Fibroblast of upper back skin (primary cell): ENCODE measurements around the gene SSX4B.
"Not testable (repeated sequence)": the region's sequence is repeated elsewhere in the genome, so short reads cannot be mapped to it uniquely, and the experiment has no call there.

Experiments
- DNase-seq: peaks from one replicate; pipeline ENCODE4 v3.0.0-alpha.2; 2013

Gene SSX4B

DNA sequence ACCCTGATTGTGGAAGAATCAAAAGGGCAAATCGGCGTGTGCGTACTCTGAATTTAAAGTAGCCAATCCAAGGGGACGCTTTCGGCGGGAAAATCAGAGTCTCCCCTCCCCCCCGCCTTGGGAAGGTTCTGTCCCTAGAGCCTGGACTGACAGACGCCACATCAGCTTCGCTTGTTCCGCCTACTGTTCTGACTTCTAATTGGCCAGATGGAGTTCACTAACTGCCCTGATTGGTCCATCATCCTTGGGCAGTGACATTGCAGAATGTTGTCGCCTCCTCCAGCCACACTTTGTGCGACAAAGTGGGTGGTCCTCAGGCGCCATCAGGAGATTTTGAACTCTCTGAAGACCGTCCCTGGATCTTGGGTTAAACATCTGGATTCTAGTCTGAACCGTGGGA, at the start of gene SSX4B:
Gene SSX4B, minus strand, starts transcription at position 101 of the 400 bp plus-strand sequence. CDS start 588 bp downstream, outside the sequence.
- not testable (repeated sequence) for DNase-seq

- DNase-seq: no peak
Observed at GRCh38 chrX:48460606-48461005, 48.8 kb upstream of the SSX4B start.

DNA sequence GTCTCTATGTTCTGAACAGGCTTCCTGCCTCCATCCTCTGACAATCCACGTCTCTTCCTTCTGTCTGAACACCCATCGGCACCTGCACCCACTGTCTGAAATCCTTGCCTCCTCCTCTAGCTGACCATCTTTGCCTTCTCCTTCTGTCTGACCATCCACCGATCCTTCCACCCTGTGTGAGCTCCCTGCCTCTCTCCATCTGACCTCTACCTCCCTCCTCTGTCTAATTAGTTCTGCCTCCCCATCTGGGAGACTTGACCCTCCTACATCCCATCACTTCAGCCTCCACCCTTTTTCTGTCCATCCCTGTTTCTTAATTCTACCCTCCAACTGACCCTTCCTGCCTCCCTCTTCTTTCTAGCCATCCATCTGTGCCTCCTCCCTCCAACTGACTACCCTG, 48.3 kb upstream of the SSX4B start:
- DNase-seq: no peak

GRCh38 chrX:48459483-48459882, 47.7 kb upstream of the SSX4B start:
- DNase-seq: no peak

GRCh38 chrX:48458711-48459110, 47.0 kb upstream of the SSX4B start:
- no peak for DNase-seq

DNA sequence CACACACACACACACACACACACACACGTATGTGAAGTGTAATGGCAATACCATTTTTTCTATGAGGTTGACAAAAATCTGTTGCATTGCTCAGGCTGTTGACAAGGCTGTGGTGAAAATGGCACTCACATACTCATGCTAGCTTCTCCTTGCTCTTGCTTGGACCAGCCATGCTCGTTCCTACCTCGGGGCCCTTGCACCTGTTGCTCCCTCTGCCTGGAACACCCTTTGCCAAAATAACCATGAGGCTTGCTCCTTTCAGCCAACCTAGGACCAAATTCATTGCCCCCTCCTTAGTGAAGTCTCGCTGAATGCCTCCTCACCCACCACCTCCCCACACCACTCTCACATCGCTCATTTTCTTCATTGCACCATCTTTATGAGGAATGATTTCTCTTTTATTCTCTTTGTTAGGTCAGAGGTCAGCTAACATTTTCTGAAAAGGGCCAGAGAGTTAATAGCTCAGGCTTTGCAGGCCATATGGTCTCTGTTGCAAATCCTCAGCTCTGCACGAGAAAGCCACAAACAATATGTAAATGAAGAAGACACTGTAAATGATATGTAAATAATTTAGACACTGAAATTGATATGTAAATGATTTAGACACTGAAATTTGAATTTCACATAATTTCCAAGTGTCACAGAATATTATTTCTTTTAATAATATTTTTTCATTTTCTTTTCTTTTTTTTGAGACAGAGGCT, 45.0 kb upstream of the SSX4B start:
- no peak for DNase-seq

- no peak for DNase-seq
Observed at GRCh38 chrX:48451708-48452107, 39.9 kb upstream of the SSX4B start.

DNA sequence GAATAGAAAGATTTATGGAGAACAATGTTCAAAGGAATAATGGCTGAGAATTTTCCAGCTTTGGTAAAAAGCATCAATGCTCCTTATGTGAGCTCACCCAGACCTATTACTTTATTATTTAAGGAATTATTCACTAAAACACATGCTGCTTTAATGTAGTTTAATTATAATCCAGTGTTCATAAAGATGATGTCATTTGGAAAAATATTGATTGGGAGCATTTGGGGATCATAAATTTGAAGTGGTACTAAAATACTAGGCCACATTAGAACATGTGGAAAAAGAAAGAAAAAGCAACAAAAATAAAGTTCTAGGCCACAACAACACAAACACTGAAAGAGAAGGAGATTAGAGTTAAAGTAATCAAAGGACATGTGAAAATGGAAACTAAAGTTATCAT, 38.3 kb upstream of the SSX4B start:
- no peak for DNase-seq

DNA sequence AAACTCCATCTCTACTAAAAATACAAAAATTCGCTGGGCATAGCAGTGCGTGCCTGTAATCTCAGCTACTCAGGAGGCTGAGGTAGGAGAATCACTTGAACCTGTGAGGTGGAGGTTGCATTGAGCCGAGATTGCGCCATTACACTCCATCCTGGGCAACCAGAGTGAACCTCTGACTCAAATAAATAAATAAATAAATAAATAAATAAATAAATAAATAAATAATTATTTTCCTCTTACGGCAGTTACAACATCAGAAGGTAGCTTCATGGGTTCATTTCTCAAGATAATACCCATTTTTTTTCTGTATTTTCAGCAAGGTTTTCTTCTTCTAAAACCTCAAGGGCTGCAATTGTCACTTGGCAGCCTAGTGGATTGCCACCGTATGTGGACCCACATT, 35.4 kb upstream of the SSX4B start:
- DNase-seq: not testable (repeated sequence)

- not testable (repeated sequence) for DNase-seq
Observed at GRCh38 chrX:48433713-48434112, 22.0 kb upstream of the SSX4B start.

DNA sequence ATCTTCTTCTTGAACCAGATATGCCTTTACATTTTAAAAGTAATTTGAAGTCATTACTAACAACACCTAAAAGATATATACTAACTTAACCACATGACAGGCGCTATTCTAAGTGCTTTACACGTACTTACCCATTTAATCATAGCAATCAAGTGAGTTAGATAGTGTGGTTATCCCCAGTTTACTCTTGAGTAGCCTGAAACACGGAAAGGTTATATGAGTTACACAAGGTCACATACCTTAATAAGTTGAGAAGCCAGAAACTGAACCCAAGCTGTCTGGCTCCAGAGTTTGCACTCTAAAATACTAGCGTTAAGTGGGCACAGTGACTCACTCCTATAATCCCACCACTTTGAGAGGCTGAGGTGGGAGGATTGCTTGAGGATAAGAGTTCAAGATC, 18.4 kb upstream of the SSX4B start:
- not testable (repeated sequence) for DNase-seq

DNA sequence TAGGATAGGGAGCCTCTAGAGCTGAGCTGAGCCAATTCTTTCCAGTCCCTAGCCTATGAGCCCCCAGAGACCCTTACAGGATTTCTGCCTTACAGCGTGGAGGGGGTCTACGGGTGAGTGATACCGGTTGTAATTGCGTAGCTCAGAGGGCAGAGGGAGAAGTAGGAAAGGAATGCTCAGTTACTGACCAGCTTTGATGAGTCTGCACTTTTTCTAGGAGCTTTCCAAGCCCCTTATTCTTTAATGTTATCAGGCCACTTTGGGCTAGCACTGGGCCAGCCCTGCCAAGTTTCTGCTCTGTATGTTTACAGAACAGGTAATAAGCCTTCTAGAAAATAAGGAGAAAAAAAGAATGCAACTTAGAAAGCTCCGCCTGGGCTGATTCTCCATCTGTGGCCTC, 17.8 kb upstream of the SSX4B start:
- DNase-seq: not testable (repeated sequence)

GRCh38 chrX:48427027-48427716, 15.4 kb upstream of the SSX4B start:
- not testable (repeated sequence) for DNase-seq

DNA sequence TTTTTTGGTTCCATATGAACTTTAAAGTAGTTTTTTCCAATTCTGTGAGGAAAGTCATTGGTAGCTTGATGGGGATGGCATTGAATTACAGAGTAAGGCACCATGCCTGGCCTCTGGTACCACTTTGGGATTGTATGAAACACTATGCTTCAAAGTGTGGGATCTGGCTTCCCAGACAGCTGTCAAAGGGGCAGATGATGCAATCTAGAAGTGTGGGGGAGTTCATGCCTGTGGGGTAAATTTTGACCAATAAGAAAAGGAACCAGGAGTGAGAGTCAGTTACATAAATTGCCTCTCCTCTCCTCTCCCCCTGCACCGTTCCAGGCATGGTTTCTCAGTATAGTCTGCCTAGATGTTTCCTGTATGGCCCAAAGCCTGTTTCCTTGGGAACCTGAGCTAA, 13.9 kb downstream of the SSX4B start:
- not testable (repeated sequence) for DNase-seq

DNA sequence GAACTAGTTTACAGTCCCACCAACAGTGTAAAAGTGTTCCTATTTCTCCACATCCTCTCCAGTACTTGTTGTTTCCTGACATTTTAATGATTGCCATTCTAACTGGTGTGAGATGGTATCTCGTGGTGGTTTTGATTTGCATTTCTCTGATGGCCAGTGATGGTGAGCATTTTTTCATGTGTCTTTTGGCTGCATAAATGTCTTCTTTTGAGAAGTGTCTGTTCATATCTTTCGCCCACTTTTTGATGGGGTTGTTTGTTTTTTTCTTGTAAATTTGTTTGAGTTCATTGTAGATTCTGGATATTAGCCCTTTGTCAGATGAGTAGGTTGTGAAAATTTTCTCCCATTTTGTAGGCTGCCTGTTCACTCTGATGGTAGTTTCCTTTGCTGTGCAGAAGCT, 14.8 kb downstream of the SSX4B start:
- DNase-seq: not testable (repeated sequence)

GRCh38 chrX:48383239-48383638, 28.5 kb downstream of the SSX4B start, which contains the start of gene SSX4:
Gene SSX4 (plus strand): TSS chrX:48383539. CDS start chrX:48384054, 515 bp downstream.
- DNase-seq: not testable (repeated sequence)

GRCh38 chrX:48370408-48370807, 41.4 kb downstream of the SSX4B start:
- DNase-seq: not testable (repeated sequence)

GRCh38 chrX:48367717-48368408, 43.9 kb downstream of the SSX4B start:
- not testable (repeated sequence) for DNase-seq

DNA sequence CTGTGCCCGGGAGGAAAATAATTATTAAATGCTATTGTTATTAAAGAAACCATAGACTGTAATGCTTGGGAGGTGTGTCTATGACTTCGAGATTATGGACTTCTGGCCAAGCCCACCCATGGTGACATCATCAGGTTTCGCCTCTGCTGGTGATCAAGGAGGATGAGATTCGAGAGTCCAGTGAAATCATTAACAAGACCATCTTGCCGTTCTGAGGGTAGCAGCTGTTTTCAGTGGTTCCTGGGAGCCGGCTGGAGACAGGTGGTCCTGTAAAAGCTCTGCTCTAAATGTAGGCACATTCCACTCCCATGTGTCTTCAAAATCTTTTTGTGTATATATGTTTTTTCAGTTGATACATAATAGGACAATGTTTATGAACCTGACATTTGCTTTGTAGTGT, 52.5 kb downstream of the SSX4B start:
- DNase-seq: not testable (repeated sequence)

DNA sequence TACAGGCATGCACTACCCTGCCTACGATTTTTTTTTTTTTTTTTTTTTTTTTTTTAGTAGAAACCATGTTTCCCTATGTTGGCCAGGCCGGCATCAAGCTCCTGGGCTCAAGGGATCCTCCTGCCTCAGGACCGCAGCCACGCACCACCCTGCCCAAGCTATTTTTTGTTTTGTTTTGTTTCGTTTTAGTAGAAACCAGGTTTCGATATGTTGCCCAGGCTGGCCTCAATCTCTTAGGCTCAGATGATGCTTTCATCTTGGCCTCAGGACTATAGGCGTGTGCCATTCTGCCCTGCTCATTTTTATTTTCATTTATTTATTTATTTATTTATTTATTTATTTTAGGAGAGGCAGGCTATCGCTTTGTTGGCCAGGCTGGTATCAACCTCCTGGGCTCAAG, 54.1 kb downstream of the SSX4B start:
- no peak for DNase-seq

DNA sequence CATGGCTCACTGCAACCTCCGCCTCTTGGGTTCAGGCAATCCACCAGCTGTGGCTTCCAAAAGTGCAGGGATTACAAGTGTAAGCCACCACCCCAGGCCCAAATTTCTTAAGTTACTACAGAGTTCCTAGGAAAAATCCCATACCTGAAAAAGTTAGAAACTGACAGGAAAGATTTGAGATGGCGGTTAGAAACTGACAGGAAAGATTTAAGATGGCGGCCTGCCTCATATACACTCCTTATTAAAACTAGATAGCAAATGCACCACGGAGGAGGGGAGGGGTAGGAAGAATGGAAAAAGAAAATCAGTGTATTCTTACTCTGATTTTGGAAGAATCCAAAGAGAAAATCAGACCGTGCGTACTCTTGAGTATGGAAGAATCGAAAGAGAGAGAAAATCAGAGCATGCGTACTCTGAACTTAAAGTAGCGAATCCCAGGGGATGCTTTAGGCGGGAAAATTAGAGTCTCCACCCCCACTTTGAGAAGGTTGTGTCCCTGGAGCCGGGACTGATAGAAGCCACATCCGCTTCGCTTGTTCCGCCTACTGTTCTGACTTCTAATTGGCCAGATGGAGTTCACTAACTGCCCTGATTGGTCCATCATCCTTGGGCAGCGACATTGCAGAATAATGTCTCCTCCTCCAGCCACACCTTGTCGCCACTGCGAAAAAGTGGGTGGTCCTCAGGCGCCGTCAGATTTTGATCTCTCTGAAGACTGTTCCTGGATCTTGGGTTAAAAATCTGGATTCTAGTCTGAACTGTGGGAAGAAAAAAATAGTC, 55.3 kb downstream of the SSX4B start, which contains the start of gene SSX3:
Gene SSX3, minus strand, starts transcription at position 389 of the 780 bp plus-strand sequence. CDS start 1,454 bp downstream, outside the sequence.
- not testable (repeated sequence) for DNase-seq
